ENCODE data around the gene GAS2L2.

GAS2L2 gene

DNA sequence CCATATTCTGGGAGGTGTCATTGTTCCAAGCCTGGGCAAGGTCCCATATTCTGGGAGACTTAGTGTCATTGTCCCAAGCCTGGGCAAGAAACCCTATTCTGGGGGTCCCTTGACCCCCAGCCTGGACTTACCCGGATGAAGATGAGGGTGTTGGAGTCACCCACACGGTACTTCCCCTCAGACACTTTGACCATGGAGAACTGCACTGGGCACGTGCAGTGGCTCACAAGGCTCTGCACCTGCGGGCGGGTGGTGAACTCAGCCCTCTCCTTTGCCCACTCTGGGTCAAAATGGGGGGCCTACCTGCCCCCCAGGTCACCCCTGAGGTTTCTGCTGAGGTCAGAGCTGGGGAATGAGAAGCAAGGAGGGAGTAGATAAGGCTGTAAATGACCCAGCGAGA lies 4.1 kb downstream of the GAS2L2 start:
- TF ChIP-seq, protein P1, sequence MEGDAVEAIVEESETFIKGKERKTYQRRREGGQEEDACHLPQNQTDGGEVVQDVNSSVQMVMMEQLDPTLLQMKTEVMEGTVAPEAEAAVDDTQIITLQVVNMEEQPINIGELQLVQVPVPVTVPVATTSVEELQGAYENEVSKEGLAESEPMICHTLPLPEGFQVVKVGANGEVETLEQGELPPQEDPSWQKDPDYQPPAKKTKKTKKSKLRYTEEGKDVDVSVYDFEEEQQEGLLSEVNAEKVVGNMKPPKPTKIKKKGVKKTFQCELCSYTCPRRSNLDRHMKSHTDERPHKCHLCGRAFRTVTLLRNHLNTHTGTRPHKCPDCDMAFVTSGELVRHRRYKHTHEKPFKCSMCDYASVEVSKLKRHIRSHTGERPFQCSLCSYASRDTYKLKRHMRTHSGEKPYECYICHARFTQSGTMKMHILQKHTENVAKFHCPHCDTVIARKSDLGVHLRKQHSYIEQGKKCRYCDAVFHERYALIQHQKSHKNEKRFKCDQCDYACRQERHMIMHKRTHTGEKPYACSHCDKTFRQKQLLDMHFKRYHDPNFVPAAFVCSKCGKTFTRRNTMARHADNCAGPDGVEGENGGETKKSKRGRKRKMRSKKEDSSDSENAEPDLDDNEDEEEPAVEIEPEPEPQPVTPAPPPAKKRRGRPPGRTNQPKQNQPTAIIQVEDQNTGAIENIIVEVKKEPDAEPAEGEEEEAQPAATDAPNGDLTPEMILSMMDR (IDR thresholded peaks at IDR 0.05): no peak

DNA sequence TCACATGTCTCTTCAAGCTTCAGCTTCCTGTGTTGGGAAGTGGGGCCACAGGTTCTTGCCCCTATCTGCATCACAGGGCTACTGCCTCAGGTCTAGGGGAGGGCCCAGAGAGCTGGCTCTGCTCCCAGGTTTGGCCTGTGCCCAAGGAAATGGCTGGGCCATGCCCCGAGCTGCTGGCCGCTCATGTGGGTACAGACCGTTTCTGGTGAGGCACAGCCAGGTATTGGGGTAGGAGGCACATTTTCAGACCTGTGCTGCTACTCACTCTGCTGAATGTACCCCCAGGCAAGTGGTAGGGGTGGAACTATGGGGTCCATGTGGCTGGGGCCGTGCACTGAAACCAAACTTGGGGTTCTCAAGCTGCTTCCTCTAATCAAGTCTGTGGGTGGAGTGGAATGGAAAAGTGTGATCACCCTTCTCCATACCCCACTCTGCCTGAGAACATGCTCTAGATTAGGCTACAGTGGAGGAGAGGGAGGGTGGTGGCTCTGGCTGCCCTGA lies 4.6 kb downstream of the GAS2L2 start:
- TF ChIP-seq, protein P1 (IDR thresholded peaks at IDR 0.05): no peak

DNA sequence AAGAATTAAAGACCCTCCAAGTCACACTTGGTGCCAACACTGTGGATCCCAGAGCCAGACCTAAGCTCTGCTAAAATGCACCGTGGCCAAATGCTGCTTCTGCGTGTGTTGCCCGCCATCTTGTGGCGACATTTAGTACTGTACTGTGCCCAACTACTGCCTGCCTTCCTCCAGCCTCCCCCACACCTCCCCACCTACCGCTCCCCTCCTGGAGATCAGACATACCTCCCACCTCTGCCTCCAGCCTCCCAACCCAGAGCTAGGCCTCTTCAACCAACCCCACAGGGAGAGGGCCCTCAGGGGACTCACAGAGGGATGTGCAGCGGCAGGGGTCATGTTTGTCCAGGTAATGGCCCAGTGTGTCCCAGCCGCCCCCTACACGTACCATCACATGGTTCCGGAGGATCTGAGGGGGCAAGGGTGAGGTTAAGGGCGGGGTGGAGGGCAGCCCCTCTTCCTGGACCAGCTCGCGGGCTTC lies 5.5 kb downstream of the GAS2L2 start:
- TF ChIP-seq, protein P1 (IDR thresholded peaks at IDR 0.05): peak; percentile 77

DNA sequence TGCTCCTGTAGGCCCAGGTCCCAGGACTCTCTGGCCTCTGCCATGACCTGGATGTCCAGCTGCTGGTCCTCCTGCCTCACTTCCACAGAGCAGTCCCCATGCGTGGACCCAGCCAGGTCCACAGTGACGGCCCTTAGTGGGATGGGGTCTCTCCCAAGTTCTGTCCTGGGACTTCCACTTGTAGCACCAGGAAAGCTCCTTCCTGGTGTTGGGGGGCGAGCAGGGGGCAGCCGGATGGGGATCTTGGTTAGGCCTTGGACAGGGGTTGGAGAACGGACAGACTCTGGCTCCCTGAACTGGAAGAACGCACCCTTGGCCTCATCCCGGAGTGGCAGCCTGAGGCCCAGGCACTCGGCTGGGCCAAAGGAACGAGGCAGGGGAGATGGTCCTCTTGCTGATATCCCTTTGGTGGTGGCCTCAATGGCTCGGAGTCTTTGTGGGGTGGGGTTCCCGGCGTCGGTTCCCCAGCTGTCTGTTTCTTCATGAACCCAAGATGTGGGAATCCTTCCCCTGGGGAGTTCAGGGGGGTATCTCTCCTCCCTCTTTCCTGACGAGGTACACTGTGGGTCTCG lies 7.2 kb downstream of the GAS2L2 start:
- TF ChIP-seq, protein P1 (IDR thresholded peaks at IDR 0.05): no peak

DNA sequence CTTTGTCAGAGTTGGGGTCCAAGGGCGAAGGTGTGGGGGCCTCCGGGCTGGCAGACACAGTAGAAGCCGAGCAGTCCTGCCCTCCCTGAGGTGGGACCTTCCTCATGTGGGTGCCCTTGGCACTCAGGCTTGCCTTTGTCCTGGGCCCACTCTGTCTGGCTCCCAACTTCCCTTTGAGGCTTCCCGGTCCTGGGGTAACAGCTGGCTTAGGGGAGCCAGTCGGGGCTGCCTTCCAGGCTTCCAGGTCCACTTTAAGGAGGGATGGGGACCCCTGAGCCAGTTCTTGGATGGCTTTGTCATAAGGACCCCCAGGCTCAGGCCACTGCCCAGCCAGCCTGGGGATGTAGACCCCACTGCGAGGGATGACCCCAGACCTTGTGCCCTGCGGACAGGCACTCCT lies 7.8 kb downstream of the GAS2L2 start:
- TF ChIP-seq, protein P1 (IDR thresholded peaks at IDR 0.05): no peak

DNA sequence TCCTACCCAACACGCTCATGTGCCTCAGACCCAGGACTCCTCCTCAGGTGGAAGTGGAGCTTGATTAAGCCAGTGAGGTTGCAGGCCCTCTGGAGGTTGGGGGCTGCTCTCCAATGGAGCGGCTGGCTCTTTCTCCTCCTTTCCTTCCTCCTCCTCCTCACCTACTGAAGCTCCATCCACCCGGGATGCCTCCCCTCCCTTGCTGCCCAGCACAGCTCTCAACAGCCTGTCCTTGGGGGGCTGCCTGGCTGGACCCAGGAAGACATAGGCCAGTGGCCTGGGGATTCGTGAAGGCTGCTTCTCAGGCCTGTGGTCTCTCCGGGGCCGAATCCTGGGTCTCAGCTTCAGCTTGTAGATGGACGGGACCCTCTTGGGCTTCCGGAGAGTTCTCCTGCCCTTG lies 8.2 kb downstream of the GAS2L2 start:
- TF ChIP-seq, protein P1 (IDR thresholded peaks at IDR 0.05): no peak

DNA sequence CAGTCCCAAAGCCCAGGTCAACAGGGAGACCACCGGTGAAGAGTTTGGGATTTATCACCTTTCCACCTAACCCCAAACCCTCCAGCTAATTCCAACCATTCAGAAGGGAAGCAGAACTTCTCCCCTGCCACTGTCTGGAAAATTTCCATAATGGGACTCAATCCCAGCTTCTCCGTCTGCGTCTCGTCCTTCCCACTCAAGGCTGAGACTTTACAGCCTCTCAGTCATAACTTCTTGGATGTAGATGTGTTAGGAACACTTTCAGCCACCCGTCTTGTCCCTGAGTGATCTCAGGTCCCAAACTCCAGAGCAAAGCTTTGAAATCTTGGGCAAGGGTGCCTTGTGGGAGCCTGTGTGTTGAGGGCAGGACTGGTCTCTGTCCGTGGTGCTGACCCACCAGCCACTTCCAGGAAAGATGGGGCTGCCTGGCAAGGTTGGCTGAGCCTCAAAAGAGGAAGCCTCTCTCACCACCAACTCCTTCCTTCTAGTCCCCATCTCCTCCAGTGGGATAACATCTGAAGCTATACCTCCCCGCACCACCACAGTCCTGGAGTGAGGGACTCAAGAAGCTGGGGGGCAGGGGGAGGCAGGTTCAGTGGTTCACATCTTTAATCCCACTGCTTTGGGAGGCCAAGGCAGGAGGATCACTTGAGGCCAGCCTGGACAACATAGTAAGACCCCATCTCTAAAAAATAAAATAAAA lies 9.3 kb downstream of the GAS2L2 start:
- TF ChIP-seq, protein P1 (IDR thresholded peaks at IDR 0.05): no peak
